ENCODE data around the gene SAA1. TPM values are rescaled to one million over a fixed set of nuclear protein-coding genes. Genes with fewer than 3 reads are reported as not detected.
A peak's percentile ranks its signal among the peaks of the same experiment; 100 is the strongest.
"Not testable (repeated sequence)": the region's sequence is repeated elsewhere in the genome, so short reads cannot be mapped to it uniquely, and the experiment has no call there.

Gene SAA1
- total RNA-seq, 1 donor, result not detected

GRCh38 chr11:18254781-18255361 lies 11.2 kb upstream of the SAA1 start:
- no peak for DNase-seq (ENCODE audit: low read depth in 2 of 3, low spot score in 2 of 3)

- no peak for DNase-seq (ENCODE audit: low read depth in 2 of 3, low spot score in 2 of 3)
Measured at GRCh38 chr11:18259259-18259658, 6.8 kb upstream of the SAA1 start.

DNA sequence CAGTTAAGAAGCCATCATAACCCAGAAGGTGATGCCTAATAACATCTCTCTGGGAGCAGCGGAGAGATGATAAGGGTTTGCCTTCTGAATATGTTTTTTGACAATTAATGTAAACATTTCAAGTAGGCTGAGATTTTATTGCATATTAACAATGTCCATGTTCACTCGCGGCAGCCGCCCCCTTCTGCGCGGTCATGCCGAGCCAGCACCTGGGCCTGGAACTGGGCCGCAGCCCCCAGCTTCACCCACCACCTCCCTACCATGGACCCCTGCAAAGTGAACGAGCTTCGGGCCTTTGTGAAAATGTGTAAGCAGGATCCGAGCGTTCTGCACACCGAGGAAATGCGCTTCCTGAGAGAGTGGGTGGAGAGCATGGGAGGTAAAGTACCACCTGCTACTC lies 4.3 kb upstream of the SAA1 start:
- no peak for DNase-seq (ENCODE audit: low read depth in 2 of 3, low spot score in 2 of 3)

GRCh38 chr11:18262681-18263350 lies 3.2 kb upstream of the SAA1 start:
- not testable (repeated sequence) for DNase-seq (ENCODE audit: low read depth in 2 of 3, low spot score in 2 of 3)

DNA sequence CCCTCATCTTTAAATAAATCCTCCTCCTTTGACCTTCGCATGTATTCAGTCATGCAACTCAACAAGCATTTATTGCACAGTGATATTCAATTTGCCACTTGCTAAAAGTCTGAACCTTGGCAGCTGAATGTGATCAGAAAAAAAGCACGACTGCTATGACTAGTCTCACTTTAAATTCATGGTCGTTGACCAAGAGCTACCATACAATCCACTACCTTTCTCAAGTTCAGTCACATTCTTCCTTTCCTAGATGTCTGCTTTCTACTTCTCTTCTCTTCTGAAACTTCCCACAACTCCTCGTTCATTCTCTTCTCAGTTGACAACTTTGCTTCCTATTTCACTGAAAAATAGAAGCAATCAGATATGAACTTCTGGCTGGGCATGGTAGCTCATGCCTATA lies 2.0 kb upstream of the SAA1 start:
- no peak for DNase-seq (ENCODE audit: low read depth in 2 of 3, low spot score in 2 of 3)

DNA sequence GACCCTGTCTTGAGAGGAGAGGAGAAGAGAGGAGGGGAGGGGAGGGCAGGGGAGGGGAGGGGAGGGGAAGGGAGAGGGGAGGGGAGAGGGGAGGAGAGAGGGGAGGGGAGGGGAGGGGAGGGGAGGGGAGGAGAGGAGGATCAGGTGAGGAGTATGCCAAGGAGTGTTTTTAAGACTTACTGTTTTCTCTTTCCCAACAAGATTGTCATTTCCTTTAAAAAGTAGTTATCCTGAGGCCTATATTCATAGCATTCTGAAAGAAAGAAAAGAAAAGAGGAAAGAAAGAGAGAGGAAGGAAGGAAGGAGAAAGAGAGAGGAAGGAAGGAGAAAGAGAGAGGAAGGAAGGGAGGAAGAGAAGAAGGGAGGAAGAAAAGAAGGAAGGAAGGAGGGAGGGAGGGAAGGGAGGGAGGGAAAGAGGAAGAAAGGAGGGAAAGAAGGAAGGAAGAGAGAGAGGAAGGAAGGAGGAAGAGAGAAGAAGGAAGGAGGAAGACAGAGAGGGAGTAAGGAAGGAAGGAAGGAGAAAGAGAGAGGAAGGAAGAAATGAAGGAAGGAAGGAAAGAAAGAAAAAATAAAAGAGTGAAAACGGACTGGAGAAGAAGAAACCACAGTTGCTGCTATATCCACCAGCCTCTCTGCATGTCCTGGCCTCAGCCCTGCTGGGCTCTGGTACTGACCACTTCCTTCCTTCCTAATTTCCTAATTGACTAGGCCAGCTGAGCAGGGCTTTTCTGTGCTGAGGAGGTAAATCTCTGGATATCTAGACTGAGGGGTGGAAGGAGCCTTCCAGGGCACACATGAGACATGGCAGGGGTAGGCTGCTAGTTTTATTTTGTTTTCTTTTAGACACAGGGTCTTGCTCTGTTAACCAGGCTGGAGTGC lies 1.1 kb upstream of the SAA1 start:
- DNase-seq (ENCODE audit: low read depth in 2 of 3, low spot score in 2 of 3), result no peak

DNA sequence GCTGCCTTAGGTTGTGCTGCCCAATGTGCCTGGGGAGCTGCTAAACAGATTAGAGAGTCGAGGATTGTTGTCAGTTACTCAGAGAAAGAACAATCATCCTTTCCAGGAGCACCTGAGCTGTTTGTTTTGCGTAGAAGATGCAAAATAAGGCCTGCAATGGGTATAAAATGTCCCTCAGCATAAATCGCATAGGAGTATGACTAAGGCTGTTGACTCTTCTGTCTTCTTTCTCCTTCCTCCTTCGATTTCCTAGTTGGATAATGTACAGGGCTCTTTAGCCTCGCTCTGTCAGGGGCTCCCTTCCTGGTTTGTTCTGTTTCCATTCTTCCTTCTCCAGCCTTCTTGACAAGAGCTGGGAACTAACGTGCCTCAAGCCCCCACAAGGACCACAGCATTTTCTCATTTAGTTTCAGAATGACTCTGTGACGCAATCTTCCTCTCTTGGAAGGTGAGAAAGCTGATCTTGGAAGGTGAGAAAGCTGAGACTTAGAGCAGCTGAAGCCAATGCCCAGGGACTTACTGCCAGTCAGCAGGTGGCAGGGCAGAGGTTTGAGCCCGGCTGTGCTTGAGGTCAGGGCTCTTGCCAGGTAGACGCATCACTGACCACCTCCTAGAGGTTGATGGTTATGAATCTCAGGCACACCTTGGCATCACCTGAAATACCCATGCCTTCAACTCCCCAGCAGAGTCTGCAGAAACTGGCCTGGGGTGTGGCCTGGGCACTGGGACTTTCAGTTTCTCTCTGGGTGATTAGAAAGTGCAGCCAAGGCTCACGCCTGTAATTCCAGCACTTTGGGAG lies 1.5 kb downstream of the SAA1 start:
- DNase-seq (ENCODE audit: low read depth in 2 of 3, low spot score in 2 of 3), result not testable (repeated sequence)

DNA sequence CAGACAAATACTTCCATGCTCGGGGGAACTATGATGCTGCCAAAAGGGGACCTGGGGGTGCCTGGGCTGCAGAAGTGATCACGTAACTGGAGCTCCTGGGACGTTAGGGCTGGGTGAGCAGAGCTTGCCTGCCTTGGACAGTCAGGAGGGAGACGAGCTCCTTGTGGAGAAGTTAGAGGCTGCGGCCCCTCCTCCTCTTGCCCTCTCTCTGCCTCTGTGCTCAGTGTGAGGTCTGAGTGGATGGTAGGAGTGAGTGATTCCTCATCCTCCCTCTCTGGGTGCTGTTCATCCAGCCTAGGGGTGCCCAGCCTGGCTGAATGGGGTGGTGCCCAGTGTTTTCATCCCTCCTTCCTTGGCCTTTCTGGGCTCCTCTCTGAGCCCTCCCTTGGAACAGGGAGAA lies 3.2 kb downstream of the SAA1 start:
- not testable (repeated sequence) for DNase-seq (ENCODE audit: low read depth in 2 of 3, low spot score in 2 of 3)

DNA sequence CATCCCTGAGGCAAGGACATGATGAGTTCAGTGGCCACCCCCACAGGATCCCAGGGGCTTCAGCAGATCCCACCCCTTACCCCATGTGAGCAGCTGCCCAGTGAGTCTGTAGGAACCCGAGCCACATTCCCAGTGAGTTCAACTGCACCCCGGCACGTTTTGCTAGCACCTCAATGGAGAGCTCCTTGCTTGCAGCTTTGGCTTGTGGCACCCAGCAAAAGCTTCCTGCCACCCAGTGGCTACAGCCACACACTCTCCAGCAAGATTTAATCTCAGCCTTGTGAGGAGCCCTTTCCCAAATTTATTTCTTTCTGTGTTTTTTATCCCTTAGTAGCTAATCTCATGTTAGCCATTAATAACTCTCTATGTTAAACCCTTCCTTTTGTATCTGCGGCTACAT lies 4.0 kb downstream of the SAA1 start:
- DNase-seq (ENCODE audit: low read depth in 2 of 3, low spot score in 2 of 3), result no peak

DNA sequence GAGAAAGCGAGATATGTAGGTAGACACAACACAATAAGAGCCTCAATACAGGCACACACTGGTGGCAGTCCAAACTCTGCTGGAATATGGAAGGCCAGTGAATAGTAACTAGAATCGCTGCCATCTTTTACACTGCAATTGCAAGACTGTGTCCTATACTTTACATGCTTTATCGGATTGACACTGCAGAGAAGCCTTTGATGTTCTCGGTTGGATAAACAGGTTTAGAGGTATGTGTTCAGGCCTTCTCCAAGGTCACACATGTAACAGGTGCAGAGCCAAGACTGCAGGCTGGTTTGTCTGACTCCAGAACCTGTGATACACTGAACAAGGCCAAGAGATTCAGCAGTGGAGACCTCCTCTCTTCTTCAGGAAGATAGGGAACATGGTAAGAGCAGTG lies 5.1 kb downstream of the SAA1 start:
- DNase-seq (ENCODE audit: low read depth in 2 of 3, low spot score in 2 of 3), result no peak

- peak in 1 of 3 donors; percentile 5 for DNase-seq (ENCODE audit: low read depth in 2 of 3, low spot score in 2 of 3)
Measured at GRCh38 chr11:18277565-18278271, 11.7 kb downstream of the SAA1 start.

DNA sequence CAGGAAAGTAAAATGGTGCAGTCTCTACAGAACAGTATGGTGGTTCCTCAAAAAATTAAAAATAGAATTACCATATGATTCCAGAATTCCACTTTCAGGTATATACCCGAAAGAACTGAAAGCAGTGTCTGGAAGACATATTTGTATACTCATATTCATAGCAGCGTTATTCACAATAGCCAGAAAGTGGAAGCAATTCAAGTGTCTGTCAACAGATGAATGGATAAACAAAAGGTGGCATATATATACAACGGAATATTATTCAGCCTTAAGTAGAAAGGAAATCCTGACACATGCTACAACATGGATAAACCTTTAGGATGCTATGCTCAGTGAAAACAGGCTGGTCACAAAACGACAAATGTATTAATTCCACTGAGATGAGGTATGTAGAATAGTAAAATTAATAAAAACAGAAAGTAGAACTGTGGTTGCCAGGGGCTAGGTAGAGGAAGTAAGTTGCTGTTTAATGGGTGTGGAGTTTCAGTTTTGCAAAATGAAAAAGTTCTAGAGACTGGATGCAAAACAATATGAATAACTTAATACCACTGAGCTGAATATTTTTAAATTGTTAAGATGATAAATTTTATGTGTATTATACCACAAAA lies 14.5 kb downstream of the SAA1 start:
- no peak for DNase-seq (ENCODE audit: low read depth in 2 of 3, low spot score in 2 of 3)

- DNase-seq (ENCODE audit: low read depth in 2 of 3, low spot score in 2 of 3), result no peak
Measured at GRCh38 chr11:18282626-18283025, 16.6 kb downstream of the SAA1 start.

GRCh38 chr11:18285841-18286240 lies 19.8 kb downstream of the SAA1 start:
- no peak for DNase-seq (ENCODE audit: low read depth in 2 of 3, low spot score in 2 of 3)

GRCh38 chr11:18288911-18289310 lies 22.8 kb downstream of the SAA1 start:
- no peak for DNase-seq (ENCODE audit: low read depth in 2 of 3, low spot score in 2 of 3)

DNA sequence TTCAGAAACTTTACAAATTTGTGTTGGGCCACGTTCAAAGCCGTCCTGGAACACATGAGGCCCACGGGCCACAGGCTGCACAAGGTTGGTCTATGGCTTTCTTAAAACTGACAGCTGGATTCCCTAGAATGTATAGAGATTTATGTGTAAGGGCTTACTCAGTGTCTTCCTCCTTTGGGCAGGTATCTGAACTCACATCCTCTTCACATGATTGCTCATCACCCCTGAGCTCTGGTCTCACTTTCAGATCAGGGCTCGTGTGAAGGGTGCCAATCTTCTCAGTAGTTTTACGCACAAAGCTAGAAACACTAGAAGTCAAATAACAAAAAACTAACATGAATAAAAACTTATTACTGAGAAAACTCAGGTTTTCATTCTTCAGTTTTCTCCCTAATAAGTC lies 28.8 kb downstream of the SAA1 start:
- DNase-seq (ENCODE audit: low read depth in 2 of 3, low spot score in 2 of 3), result no peak

DNA sequence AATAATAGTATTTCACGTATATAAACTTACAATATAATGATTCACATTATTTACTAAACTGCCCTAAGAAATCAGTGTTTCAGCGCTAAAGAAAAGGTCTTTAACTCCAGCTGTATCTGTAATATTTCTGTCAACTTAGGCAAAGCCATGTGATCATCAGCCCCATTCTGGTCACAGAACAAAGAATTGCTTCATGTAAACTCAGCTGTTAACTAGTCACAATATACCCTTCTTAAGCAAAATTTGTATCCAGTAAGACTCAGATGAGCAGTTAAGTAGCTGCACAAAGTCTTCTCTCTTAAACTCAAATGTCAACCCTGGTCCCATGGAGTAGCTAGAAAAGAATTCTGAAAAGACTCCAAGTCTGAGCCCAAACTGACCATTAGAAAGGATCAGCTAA lies 29.3 kb downstream of the SAA1 start:
- DNase-seq (ENCODE audit: low read depth in 2 of 3, low spot score in 2 of 3), result no peak

DNA sequence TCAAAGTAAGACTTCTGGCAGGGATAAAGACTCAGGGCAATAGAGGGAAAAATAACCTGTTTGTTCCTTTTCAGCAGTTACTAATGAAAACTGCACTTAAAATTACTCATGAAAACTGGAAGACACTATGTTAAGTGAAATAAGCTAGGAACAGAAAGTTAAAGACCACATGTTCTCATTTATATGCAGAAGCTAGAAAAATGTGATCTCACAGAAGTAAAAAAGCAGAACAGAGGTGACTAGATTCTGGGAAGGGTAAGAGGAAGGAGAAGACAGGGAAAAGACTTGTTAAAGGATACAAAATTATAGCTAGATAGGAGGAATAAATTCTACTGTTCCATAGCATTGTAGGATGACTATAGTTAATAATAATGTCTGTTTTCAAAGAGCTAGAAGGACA lies 33.7 kb downstream of the SAA1 start:
- DNase-seq (ENCODE audit: low read depth in 2 of 3, low spot score in 2 of 3), result no peak

DNA sequence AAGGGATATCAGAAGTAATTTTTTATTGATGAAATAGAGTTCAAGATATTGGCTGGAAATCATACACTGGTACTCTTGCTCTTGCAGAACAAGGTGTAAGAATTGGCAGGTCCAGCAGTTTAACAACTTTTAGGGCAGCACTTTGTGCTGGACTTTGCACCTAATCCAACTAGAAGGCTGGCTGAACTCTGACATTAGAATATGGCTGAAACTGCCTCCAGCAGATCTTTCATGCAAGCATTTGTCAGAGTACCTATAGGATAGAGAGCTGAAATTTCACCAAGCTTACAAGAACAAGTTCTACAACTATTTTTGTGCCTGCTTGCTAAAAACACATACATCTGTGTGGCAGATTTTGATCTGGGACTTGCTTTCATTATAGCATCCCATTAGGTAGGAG lies 38.7 kb downstream of the SAA1 start:
- DNase-seq (ENCODE audit: low read depth in 2 of 3, low spot score in 2 of 3), result no peak
